ENCODE data around the gene NFAT5. TPM values are rescaled to one million over a fixed set of nuclear protein-coding genes. Genes with fewer than 3 reads are reported as not detected.

NFAT5 gene
- total RNA-seq, 1 donor from 2014 or later = 13.9 TPM

DNA sequence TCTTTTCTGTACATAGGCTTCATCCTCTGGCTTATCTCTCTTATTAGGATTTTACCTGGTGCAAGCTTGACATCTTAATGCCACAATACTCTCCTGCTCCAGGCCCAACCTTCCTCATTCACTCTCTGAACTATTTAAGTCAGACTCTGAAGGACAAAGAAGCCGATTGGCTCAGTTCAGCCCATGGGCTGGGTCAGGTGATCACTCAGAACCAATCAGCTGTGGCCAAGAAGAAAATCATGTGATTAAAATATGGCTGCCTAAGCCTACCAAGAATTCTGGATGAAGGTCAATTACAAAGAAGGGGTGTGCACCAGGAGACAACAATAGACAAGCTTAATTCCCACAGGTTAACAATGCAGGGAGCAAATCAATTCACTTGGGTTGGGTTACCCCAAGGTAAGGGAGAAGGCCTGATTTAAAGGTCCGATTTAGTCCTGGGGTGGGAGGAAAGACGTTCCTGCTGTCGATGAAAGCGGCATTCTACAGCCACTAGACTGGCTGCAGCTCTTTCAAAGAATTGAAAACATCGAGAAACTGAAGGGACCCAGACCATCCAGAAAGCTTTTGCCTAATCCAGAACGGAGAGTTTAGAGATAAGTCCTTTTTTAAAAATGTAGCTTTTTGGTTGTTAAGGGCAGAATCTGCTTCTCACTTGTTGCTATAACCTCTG is 42.9 kb upstream of the NFAT5 start:
- intact Hi-C loops (cut with micrococcal nuclease) = no loop called here
- H3K36me3 ChIP-seq = no peaks in the 10 kb centered on the region
- H3K9me3 ChIP-seq (replicated peaks) = no peaks in the 10 kb centered on the region
- no peaks in the 10 kb centered on the region for H3K4me1 ChIP-seq
- TF ChIP-seq CTCF (IDR thresholded peaks at IDR 0.05; ENCODE audit: borderline replicate concordance) = no peak
- DNase-seq = no peak
- no peaks in the 10 kb centered on the region for H3K27me3 ChIP-seq (ENCODE audit: low read depth)
- H3K4me3 ChIP-seq = no peak overlapping the region
- no peak overlapping the region for H3K27ac ChIP-seq (replicated peaks)

GRCh38 chr16:69523566-69524305 is 42.0 kb upstream of the NFAT5 start:
- no peak for DNase-seq
- Histone ChIP-seq H3K36me3 (no peaks in the 10 kb centered on the region), H3K27ac (replicated peaks) (no peak overlapping the region), H3K4me3 (no peak overlapping the region), H3K27me3 (ENCODE audit: low read depth) (no peaks in the 10 kb centered on the region), H3K4me1 (no peaks in the 10 kb centered on the region), H3K9me3 (replicated peaks) (no peaks in the 10 kb centered on the region)
- no peak for TF ChIP-seq CTCF (IDR thresholded peaks at IDR 0.05; ENCODE audit: borderline replicate concordance)
- intact Hi-C loops (cut with micrococcal nuclease) = no loop called here

GRCh38 chr16:69526831-69527655 is 38.7 kb upstream of the NFAT5 start:
- Histone ChIP-seq H3K4me1 (peaks cover 9% of the 10 kb centered on the region), H3K9me3 (replicated peaks) (no peaks in the 10 kb centered on the region), H3K27me3 (ENCODE audit: low read depth) (no peaks in the 10 kb centered on the region), H3K36me3 (no peaks in the 10 kb centered on the region), H3K4me3 (no peak overlapping the region), H3K27ac (replicated peaks) (no peak overlapping the region)
- no peak for TF ChIP-seq CTCF (IDR thresholded peaks at IDR 0.05; ENCODE audit: borderline replicate concordance)
- intact Hi-C loops (cut with micrococcal nuclease) = no loop called here
- no peak for DNase-seq

GRCh38 chr16:69531988-69532387 is 33.8 kb upstream of the NFAT5 start:
- Histone ChIP-seq H3K4me3 (no peak overlapping the region), H3K9me3 (replicated peaks) (no peaks in the 10 kb centered on the region), H3K27me3 (ENCODE audit: low read depth) (peaks cover 3% of the 10 kb centered on the region), H3K4me1 (peaks cover 9% of the 10 kb centered on the region), H3K27ac (replicated peaks) (no peak overlapping the region), H3K36me3 (no peaks in the 10 kb centered on the region)
- no peak for TF ChIP-seq CTCF (IDR thresholded peaks at IDR 0.05; ENCODE audit: borderline replicate concordance)
- no peak for DNase-seq
- intact Hi-C loops (cut with micrococcal nuclease) = no loop called here

DNA sequence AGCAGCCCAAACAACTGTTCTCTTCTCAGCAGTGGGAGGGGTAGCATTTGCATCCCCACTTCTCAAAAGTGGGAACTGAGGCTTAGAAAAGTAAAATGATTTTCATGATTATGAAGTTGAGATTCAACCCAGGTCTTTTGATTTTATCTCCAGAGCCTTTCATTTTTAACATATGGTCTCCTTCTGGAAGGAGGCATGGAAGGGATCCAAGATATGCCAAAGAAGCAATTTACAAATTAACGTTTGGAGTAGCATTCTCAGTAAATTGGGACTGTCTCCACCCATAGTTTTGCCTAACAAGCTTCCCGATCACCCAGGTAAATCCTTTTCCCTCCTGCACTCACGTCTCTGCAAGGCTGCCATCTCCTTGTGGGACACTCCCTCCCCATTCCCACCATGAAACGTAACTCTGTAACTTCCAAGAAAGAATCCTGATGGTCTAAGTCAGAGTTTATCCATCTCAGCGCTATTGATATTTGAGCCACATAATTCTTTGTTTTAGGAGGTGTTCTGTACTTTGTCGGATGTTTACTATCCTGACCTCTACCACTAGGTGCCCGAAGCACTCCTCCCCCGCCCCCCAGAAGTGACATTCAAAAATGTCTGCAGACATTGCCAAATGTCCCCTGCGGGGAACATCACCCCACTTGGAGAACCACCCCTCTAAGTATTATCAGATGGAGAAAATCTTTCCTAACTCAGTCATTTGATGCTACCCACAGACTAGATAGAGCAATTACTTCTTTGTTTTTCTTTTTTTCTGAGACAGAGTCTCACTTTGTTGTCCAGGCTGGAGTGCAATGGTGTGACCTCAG is 32.9 kb upstream of the NFAT5 start:
- Histone ChIP-seq H3K4me1 (peaks cover 9% of the 10 kb centered on the region), H3K27ac (replicated peaks) (no peak overlapping the region), H3K9me3 (replicated peaks) (no peaks in the 10 kb centered on the region), H3K4me3 (no peak overlapping the region), H3K36me3 (no peaks in the 10 kb centered on the region), H3K27me3 (ENCODE audit: low read depth) (peaks cover 3% of the 10 kb centered on the region)
- DNase-seq = no peak
- no peak for TF ChIP-seq CTCF (IDR thresholded peaks at IDR 0.05; ENCODE audit: borderline replicate concordance)
- intact Hi-C loops (cut with micrococcal nuclease) = no loop called here

All from left ventricle myocardium inferior (tissue), 1 donor.